LoVo (cell line): Measurements from ENCODE around the gene GPR17.

Experiments used
- DNase-seq: peaks from one replicate; pipeline ENCODE4 v3.0.0-alpha.2; 2016; ENCODE audit warnings: low spot score

The GPR17 gene

DNA sequence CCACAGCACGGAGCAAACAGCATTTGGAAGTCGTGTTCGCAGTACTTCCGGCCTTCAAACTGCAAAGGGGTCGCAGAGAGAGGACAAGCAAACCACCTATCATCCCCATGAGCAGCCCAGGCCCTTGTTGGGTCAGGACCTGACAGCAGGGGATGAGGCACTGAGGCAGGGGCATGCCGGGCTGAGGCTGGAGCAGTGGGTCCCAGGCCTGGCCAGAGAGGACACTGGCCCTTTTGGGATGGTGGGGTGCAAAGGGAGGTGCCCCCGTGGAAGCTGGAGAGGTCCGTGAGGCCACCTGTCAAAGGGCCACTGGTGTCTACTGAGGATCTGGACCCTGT is 8.9 kb downstream of the GPR17 start:
- DNase-seq = no peak

DNA sequence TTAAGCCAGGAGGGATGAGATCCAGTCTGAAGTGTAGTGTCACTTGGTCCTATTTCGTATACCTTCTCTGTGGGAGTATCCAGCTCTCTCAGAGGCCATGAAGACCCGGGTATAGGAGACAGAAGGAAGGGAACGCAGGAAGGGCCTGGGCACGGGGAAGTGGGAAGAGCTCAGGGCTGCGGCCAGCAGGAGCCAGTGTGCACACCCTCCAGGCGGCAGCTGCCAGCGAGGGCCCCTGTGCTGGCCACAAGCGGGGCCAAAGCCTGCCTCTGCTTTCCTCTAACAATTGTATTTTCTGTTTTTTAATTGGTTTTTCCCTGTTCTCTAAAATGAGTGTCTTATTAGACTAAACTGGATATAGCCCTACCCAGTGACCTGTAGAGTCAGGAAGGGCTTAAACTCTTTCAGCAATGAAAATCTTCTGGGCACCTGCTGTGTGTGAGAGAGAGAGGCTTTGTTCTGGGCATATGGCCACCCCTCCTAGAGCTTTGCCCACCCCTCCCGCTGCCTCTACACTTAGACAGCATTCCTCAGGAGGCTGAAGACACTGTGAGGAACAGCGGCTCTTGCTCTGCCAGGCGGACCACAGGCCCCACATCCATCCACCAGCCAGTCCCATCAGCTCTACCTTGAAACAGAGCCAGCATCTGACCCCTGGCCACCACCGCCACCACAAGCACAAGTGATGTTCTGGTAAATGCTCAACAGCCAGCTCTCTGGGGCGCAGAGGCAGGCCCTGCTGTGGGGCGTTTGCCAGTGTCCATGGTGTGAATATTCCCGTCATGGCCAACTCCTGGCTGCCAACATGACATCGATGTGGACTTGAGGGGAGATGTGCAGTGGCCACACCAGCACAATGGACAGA is 9.5 kb downstream of the GPR17 start:
- DNase-seq = no peak

DNA sequence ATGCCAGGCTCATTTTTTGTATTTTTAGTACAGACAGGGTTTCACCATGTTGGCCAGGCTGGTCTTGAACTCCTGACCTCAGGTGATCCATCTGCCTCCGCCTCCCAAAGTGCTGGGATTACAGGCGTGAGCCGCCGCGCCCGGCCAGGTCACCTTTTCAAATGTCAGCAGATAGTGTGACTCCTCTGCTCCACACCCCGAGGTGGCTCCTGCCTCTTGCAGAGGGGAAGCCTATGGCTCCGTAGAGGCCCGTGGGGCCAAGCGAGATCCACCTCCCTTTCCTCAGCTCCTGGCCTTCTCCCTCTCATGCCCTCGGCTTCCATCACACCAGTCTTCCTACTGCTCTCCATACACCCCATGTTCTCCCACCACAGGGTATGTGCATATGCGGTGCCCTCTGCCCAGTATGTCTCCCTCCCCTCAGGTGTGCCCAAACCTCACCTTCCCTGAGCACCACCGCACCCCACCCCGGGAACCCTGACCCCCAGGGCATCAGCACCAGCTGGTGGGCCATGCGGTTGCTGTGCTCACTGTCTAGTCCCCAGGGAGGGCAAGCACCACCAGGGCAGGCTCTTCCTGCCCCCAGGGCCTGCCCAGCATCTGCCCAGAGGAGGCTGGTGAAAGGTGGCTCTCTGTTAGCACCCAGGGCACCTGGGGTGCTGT is 10.7 kb downstream of the GPR17 start:
- no peak for DNase-seq

DNA sequence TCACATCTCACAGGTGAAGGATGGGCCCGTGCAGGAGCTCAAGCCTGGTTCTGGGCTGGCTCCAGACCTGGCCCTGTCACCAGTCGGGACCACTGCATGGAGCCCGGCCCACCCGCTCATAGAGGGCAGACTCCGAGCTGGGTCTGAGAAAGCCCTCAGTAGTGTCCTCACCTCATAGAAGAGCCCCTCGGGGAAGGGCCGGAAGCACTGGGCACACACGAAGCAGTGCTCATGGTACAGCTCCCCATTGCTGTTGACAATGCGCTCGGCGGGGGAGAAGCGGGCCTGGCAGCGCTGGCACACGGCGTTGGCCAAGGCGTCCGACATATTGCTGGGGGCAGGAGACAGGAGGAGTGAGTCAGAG is 11.3 kb downstream of the GPR17 start:
- no peak for DNase-seq

DNA sequence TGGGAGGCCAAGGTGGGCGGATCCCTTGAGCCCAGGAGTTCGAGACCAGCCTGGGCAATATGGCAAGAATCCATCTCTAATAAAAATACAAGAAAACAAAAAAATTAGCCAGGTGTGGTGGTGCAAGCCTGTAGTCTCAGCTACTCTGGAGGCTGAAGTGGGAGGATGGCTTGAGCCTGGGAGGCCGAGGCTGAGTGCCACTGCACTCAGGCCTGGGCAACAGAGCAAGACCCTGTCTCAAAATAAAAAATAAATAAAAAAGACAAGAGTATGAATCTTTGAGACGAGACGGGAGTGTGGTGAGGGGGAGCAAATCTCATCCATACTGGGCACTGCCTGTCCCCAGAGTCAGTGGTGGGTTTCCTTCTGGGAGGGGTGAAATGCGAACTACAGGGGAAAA is 12.2 kb downstream of the GPR17 start:
- DNase-seq = no peak

DNA sequence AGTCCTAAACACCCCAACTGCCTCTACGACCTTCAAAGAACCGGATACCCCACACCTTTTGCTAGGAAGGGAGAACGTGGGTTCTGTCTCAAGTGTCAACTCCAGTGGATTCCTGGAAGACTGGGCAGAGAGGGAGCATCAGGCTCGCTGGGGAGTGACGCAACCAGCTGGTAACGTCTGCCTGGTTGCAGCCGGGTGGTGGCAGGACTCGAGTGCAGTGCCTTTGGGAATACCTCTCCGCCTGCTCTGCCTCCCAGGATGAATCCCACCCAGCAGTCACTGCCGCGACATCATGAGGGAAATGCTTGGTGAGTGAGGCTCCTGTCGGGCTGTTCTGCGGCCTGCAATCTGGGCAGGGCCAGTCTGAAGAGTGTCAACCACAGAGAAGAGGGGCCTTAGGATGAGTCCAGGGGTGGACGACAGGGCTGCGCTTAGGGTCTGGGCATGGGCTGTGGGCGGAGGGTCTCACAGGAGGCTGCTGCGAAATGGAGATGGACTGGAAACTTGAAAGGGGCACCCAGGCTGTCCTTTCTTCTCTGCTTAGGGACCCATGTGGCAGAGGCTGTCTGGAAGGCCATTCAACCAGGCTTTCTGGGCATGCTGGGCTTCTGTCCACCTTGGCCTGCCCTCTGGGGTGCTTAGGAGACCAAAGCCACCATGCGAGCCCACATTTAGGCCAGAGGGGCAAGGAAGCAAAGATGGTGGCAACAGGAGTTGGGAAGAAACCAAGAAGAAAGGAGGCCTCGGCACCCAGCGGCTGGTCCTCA is 12.9 kb downstream of the GPR17 start:
- DNase-seq = no peak

DNA sequence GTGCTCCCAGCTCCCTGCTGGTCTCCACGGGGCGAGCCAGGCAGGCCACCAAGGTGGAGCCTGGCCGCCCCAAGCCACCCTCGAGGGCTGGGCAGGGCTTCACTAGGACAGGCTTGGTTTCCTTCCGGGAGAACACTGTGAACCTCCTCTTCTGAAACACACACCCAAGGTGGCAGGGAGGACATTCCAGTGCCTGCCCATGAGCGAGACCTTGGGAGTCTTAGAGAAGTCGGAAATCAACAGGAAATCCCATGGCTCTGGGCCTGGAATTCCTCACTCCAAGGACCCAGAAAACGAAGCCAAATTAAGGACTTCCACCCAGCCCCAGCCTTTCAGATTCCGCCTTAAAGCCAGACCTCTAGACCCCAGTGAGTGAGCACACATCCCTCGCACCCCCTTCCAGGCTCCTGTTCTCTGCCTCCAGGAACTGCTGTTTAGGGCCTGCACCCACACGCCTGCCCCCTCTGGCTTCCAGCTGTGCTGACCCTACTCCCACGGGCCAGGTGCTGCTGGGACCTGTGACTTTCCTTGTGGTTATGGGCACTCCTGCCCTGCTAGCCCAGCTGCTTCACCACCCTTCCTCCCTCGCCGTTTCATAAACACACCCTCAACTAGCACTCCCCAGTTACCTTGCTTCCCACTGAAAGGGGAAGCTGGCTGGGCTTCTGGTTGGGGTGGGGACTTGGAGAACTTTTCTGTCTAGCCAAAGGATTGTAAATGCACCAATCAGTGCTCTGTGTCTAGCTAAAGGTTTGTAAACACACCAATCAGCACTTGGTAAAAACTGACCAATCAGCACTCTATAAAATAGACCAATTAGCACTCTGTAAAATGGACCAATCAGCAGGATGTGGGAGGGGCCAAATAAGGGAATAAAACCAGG is 13.7 kb downstream of the GPR17 start:
- DNase-seq = no peak

DNA sequence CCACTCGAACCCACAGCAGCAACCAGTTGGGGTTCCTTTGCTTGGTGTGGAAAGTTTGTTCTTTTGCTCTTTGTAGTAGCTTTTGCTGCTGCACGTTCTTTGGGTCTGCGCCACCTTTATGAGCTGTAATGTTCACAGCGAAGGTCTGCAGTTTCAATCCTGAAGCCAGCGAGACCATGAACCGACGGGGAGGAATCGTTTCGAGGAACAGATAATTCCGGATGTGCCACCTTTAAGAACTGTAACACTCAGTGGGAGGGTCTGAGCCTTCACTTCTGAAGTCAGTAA is 14.3 kb downstream of the GPR17 start:
- no peak for DNase-seq

DNA sequence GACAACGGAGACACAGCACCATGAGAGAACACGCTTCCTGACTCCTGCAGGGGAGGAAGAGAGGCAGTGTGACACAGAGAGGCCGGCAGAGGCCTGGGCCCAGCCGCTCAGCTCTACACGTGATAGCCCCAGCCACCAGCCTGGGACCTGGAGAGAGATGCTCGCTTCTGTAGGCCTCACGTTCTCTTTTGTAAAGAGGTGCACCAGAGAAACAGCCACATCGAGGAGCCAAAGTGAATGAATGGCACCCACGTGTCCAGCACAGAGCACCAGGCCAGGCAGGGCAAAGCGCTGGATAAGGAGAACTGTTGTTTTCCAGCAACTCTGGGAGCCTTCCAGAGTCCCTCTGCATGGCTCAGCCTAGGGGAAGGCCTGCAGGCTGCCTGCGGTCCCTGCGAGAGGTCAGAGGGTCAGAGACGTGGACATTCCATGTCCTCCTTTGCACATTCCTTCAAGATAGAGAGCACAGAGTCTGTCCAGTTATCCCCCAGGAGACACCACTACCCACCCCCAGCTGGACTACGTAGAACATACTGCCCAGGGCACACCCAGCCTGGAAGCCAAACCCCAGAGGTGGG is 15.2 kb downstream of the GPR17 start:
- no peak for DNase-seq

DNA sequence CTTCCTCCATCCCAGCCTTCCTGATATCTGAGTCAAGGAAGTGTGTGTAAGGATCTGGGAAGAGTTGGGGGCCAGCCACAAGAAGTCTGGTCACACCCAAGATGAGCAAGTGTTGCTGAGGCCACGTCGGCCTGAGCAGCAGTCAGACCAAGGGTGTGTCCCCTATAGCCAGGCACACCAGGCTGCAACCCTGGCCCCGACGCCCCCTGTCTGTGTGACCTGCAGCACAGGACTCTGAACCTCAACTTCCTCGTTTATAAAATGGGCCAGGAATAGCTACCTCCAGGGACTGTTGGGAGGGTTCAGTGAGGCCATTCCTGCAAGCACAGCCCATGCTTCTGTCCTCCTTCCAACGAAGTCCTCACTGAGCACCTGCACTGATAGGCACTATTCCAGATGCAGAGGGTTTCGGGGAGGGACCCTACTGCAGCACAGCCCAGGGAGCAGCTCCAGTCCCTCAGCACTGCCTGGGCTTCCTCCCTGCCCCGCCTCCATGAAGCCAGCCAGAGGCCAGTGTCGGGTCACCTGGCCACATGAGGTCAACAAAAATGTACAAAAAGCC is 16.1 kb downstream of the GPR17 start:
- no peak for DNase-seq

DNA sequence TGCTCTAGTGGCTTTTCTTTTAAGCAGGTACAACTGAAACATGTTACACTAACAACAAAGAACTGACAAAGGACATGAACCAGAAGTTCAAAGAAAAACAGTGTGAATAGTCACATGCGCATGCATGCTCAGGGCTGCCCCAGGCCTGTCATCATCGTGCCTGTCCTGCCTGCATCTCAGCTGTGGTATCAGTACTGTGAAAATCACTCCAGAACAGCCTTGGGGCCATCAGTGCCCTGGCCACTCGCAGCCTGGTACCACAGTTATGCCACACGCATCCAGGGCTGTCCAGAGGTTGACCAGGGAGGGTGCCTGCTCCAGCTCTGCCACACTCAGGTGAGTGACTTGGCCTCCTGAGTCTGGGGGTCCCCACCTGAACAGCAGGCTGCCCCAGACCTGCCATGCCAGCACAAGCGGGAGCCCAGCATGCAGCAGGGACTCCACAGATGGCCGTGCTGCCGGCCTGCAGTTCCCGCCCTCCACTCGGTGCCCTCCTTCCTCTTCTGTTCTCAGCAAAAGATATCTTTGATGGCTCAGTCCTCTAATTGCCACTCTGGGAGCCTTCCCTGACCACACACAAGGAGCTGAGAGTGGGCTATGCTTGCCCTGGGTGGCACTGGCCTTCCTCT is 17.1 kb downstream of the GPR17 start:
- DNase-seq = no peak

DNA sequence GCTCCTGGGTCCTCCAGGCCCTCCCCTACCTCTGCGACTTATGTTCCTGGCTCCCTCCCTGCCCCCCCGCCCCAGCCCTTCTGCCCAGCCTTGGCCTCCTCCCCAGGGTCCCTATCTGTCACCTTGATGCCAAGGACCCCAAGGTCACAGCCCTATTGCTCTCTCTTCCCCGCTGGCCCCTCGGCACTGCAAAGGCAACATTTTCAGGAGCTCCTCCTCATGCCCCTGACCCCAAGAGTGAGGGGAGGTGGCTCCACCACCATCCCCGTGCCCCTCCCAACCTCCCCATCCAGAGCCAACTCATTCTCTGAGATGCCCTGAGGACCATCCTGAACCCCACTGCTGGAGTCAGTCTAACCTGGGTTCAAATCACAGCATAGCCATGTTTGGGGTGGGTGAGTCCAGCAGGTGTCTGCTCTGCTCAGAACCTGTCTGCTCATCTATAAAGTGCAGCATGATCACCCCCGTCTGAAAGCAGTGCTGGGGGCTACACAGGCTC is 17.7 kb downstream of the GPR17 start:
- no peak for DNase-seq

DNA sequence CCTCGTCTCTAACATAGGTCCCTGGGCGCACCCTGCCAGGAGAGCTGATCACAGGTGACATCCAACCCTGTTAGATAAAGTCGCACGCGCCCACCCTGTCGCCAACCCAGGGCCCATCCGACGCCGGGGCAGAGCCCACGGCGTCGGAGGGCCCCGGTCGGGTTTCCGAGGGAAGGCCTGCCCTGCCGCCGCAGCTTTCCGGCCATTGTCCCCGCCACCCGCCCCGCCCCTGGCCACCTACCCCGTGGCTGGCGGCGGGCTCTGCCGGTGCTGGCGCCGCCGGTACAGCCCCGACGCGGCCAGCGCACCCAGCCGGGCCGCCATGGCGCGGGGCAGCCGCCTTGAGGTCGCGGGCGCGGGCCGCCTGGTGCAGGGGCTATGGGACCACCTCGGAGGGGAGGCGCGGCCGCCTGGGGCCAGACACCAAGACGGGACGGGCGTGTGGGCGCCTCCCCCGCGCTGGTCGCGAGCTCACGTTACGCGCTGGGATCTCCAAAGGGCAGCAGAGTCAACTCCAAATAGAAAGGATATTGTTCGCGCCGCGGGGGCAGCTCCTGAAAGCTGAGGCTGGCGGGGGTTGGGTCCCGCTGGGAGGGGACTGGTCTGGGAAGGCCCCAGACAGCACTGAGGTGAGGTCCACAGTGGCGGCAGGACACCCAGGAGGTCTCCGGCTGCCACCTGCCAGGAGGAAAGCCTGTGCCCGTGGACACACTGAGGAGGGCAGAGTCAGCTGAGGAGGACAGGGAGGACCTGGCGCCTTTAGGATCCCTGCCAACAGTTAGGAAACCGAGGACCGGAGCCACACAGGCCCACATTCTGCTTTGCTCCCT is 18.3 kb downstream of the GPR17 start:
- no peak for DNase-seq

DNA sequence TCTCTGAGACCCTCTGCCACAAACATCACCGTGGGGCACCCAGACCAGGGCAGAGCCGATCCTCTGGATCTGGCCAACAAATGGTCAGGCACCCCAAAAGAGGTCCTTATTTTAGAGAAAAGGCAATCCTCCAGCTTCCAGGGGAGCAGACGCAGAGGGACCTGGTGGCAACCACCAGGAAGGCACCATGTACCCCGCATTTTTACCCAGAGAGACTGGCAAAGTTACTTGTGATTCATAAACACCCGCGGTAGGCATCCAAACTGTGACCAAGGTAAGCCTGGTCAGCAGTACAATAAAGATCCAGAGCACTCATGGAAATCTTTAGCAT is 18.9 kb downstream of the GPR17 start:
- DNase-seq = no peak

DNA sequence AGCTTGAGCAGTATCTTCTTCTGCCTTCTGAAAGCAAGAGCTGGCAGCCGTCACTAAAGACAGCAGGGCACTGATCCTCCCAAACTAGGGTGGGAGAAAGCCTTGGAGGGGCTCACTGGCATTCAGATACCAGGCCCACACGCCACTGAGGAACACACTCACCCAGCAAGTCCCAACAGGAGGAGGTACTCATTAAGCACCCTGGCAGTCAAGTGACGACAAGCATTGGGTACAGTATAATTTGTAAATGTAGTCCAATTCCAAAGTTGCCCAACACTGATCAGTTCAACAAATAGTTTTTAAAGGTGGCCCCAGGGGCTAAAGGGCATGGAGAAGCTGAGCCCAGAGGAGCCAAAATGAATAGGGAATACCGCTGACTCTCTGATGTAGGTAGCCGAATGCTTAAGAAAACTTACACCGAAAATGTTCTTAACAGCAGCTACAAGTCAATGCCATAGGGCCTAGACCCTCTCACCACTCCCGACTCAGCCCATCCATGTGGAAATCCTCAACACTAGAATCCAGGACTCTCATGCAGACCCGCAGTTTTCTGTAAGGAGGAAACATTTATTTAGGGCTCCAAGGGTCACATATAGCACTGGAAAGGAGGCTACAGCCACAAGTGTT is 19.4 kb downstream of the GPR17 start:
- DNase-seq = no peak

DNA sequence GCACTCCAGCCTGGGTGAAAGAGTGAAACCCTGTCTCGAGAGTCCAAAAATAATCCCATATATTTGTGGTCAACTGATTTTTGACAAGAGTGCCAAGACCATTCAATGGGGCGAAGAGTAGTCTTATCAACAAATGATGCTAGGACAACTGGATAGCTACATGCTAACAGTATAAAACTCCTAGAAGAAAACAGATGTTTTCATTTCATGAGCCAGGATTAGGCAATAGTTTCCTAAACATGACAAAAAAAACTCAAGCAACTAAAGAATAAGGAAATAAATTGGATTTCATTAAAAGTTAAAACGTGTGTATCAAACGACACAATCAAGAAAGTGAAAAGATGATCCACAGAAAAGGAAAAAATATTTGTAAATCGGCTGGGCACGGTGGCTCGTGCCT is 23.1 kb downstream of the GPR17 start:
- no peak for DNase-seq

DNA sequence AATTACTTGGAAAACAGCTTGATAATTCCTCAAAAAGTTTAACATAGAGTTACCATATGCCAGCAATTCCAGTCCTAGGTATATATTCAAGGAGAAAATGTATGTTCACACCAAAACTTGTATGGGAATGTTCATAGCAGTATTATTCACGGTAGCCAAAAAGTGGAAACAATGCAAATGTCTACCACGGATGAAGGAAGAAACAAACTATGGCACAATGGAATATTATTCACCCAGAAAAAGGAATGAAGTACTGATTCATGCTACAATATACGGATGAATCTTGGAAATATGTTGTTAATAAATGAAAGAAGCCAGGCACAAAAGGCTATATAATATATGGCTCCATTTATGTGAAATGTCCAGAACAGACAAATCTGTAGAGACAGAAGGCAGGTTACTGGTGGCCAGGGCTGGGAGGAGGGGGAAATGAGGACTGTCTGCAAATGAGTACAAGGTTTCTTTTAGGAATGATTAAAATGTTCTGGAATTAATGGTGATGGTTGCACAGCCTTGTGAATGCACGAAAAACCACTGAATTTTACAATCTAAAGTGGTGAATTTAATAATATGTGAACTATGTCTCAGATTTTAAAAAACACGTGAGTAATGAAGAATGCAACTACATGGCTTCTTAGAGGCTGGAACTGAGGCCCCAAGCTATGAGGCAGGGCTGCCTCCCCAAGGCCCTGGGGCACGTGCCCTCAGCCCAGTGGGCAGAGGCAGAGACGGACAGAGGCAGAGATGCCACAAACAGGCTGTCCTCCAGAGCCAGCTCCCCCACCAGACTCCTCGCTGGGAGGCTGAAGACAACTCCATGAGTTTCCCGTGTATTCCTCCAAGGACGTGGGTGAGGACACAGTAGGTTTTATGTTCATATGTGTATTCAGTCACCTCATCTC is 24.4 kb downstream of the GPR17 start:
- no peak for DNase-seq

DNA sequence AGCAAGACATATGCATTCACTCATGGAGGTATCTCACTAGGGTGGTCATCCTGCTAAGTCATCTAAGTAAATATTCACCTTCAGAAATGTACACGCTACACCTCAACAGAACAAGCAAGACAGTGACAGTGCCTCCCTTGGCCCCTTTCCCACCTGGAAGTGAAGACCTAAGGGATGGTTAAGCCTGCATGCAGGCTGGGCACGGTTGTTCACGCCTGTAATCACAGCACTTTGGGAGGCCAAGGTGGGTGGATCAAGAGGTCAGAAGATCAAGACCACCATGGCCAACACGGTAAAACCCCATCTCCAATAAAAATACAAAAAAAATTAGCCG is 25.0 kb downstream of the GPR17 start:
- no peak for DNase-seq
